SU-DHL-6 (cell line): ENCODE data around the gene EIF4EBP3.

Experiments used
- CTCF ChIP-seq: fragments of 200-600 bp; sonication (generic); IDR thresholded peaks from one replicate; pipeline ENCODE4 v1.5.1; 2017; ENCODE audit warnings: antibody characterized with exemption, mild to moderate bottlenecking, low read length, moderate library complexity; ENCODE audit not compliant: insufficient read depth, poor library complexity, severe bottlenecking
- EZH2phosphoT487 ChIP-seq: fragments of 200-600 bp; sonication (generic), shearing (Covaris generic); conservative IDR thresholded peaks from 2 replicates; pipeline ENCODE4 v1.6.1; 2018; ENCODE audit warnings: mild to moderate bottlenecking, antibody characterized with exemption, low read length, moderate library complexity, mixed read lengths

GRCh38 chr5:140502834-140503233, 44.6 kb upstream of the EIF4EBP3 start:
- TF ChIP-seq CTCF: no peak
- no peak for TF ChIP-seq EZH2phosphoT487
